WI38 (cell line): ENCODE measurements around the gene ALK.
"Not testable (repeated sequence)": the region's sequence is repeated elsewhere in the genome, so short reads cannot be mapped to it uniquely, and the experiment has no call there.

Experiments used
- H3K4me3 ChIP-seq: 2 replicates; pipeline ENCODE4 v1.5.1; 2011; ENCODE audit warnings: low read depth, mild to moderate bottlenecking, control low read depth, low read length
- TF ChIP-seq, protein P1 (sequence below): IDR thresholded peaks from 2 replicates; pipeline ENCODE4 v1.5.1; 2012; ENCODE audit warnings: low read depth, mild to moderate bottlenecking, control low read depth, low read length

Gene ALK

DNA sequence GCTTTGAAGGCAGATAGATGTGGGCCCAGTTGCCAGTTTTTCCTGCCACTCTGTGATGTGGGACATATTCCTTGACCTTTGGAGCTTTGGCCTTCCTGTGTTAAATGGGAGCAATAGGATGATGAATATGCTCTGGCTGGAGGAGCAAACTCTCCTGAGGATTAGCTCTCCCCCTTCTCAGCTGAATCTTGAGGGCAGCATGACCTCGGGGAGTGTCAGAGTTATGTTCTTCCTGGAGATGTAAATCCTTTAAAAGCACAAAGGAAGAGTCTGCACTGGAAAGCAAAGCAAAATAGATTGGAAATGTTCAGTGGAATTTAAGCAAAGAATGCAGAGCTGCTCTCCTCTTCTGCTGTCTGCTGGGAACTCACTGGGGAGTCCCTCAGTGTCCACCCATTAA, 160.1 kb downstream of the ALK start:
- no peak overlapping the region for H3K4me3 ChIP-seq
- TF ChIP-seq, protein P1, sequence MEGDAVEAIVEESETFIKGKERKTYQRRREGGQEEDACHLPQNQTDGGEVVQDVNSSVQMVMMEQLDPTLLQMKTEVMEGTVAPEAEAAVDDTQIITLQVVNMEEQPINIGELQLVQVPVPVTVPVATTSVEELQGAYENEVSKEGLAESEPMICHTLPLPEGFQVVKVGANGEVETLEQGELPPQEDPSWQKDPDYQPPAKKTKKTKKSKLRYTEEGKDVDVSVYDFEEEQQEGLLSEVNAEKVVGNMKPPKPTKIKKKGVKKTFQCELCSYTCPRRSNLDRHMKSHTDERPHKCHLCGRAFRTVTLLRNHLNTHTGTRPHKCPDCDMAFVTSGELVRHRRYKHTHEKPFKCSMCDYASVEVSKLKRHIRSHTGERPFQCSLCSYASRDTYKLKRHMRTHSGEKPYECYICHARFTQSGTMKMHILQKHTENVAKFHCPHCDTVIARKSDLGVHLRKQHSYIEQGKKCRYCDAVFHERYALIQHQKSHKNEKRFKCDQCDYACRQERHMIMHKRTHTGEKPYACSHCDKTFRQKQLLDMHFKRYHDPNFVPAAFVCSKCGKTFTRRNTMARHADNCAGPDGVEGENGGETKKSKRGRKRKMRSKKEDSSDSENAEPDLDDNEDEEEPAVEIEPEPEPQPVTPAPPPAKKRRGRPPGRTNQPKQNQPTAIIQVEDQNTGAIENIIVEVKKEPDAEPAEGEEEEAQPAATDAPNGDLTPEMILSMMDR: no peak

DNA sequence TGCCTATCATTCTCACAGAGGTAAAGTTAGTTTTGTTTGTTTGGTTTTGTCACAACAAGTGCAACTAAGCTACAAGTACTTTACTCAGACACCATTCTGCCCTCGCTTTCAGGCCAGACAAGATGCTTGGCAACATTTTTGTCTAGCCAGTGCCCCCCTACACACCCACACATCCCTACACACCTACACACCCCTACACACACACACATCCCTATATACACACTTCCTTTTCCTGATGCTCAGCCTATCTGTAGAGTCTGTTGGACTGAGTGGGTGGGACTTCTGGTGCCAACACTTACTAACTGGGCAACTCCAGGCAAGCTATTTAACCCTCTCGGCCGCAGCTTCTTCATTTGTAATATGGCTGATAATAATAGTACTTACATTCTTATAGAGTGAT, 161.4 kb downstream of the ALK start:
- TF ChIP-seq, protein P1: no peak

DNA sequence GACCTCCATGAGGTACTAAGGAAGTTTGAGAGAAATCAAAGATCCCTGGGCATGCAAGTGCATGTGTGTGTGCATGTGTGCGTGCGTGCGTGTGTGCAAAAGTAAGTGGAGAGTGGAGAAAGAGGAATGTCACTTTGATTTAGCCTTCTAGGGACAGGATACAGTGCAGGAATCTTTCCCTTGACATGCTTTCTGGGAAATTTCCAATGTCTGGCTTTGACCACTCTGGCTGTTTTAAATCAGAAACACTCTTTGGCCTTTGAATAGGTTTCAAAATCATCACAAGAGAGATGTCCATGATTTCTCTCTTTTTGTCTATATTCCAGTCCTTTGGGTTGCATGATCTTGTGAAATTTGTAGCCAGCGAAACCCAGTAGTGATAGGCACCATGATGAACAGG, 162.0 kb downstream of the ALK start:
- TF ChIP-seq, protein P1: no peak
- no peak overlapping the region for H3K4me3 ChIP-seq

More for the DNA sequence above, 161.4 kb downstream of the ALK start:
- H3K4me3 ChIP-seq: no peak overlapping the region

DNA sequence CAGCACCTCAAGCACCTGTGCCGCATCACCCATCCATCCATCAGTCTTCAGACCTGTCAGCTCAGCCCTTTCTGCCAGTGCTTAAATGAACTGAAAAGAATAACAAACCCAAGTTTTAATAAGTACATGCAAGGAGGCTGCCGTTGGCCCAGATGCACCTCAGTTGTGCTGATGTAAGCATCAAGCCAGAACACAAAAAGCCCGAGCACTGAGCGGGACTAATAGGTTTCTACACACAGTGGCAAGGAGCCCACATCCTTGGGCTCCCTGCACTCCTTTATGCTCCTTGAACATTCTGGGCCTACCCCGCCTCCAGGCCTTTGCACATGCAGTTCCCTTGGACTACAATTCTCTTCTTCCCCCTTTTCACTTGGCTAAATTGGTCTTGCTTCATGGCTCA, 165.6 kb downstream of the ALK start:
- H3K4me3 ChIP-seq: no peak overlapping the region
- TF ChIP-seq, protein P1: no peak

DNA sequence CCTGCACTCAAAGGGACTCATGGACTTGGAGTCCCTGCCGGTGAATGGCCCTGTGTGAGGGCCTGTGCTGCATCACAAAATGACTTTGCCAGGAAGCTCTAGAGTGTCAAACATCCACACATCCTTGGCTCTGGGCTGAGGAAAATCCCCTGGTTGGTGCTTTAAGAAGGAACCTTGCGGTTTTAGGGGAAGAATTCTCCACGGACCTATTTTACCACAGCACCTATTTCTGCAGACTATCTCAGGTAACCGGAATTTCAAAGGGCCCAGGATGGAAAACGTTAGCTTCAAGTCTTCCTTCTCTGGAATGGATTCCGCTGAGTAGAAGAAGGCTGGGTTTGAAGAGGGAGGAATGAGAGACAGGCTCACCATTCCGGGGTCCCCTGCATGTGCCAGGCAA, 166.2 kb downstream of the ALK start:
- TF ChIP-seq, protein P1: no peak
- H3K4me3 ChIP-seq: no peak overlapping the region

DNA sequence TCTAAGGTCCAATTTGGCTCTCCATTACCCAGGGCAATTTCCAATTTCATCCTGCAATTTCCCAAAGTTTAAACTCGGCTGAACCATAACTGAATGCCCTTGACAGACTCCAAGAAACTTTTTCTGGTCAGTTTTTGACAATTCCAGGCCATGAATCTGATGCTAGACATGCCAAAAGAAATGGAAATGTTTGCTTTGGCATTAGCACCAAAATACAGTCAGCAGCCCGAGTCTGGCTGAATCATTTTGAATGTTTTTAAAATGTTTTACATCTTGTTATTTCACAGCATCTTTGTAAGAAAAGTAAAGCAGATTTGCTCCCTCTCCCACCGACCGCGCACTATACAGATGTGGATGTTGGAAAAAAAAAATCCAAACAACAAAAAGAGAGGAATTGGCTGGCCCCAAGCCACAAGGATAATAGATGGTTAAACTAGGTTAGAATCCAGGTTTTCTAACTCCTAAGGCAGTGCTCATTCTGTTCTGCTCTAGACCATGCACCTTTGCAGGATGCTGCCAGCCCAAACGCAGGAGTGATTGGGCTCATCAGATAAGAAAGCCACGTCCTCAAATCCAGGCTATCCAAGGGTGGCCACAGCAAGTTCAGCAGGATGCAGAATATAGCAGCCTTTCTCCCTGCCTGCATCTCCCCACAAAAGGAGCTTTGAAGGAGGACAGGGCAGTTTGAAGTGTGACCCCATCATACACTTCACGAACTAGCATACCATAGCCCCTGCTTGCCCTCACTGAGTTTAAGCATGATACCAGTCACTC, 167.5 kb downstream of the ALK start:
- TF ChIP-seq, protein P1: no peak
- H3K4me3 ChIP-seq: no peak overlapping the region

DNA sequence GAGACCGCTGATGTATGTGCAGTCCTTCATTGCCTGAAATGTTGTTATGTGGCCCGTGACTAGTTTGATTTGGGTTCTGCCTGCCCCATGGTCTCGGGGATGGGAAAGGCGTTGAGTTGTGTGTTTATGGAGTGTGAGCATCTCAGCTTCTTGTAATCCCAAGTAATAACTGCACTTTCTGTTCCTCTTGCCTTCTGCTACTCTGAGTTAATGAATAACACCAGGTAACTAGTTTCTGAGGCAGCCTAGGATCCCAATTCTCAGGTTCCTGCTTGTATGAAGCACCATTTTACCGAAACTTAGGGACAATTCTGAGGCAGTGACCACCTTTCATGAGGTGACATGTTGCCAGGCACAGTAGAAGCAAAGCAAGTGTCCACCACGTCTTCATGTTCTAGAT, 170.0 kb downstream of the ALK start:
- H3K4me3 ChIP-seq: no peak overlapping the region
- TF ChIP-seq, protein P1: no peak

DNA sequence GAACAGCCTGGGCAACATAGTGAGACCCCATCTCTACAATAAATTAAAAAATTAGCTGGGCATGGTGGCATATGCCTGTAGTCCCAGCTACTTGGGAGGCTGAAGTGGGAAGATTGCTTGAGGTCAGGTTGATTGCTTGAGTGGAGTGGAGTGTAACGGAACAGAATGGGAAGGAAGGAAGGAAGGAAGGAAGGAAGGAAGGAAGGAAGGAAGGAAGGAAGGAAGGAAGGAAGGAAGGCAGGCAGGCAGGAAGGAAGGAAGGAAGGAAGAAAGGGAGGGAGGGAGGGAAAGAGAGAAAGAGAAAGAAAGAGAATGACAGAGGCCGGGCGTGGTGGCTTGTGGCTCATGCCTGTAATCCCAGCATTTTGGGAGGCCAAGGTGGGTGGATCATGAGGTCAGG, 170.9 kb downstream of the ALK start:
- H3K4me3 ChIP-seq: not testable (repeated sequence)
